Cardiac fibroblast (primary cell): ENCODE results near the gene ABLIM3.

Experiments
- DNase-seq, 2 donors: peaks; one replicate each; pipeline versions ENCODE4 v3.0.0 to v3.0.0-alpha.2; 2010; ENCODE audit warnings: low read depth in 2 of 2
- H3K4me3 ChIP-seq, 2 donors: replicated peaks in 1 of 2; 1 replicate in 1 of 2; 2 replicates in 1 of 2; pipeline ENCODE4 v1.5.1; 2011; ENCODE audit warnings: low read depth in 2 of 2, low read length in 2 of 2, mild to moderate bottlenecking in 2 of 2, moderate library complexity in 1 of 2
- TF ChIP-seq, protein P1 (sequence below): IDR thresholded peaks from one replicate; pipeline ENCODE4 v1.5.1; 2011; ENCODE audit warnings: low read depth, mild to moderate bottlenecking, low read length, inconsistent platforms

The ABLIM3 gene

DNA sequence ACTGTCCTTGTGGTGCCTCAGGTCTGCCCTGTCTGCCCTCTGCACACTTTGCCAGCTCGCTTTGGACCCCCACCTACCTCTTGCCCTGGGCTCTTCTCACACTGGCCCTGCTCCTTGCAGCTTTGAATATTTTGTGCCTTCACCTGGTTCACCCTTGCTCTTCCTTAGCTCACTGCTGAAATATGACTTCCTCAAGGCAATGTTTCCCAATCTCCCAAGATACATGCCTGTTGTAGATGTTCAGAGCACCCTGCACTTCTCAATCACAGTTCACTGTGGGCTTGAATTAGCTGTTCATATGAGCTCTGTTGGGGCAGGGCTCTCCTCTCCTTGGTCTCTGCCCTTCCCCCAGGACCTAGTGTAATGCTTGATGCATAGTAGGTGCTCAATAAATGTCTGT, 138.4 kb downstream of the ABLIM3 start:
- TF ChIP-seq, protein P1, sequence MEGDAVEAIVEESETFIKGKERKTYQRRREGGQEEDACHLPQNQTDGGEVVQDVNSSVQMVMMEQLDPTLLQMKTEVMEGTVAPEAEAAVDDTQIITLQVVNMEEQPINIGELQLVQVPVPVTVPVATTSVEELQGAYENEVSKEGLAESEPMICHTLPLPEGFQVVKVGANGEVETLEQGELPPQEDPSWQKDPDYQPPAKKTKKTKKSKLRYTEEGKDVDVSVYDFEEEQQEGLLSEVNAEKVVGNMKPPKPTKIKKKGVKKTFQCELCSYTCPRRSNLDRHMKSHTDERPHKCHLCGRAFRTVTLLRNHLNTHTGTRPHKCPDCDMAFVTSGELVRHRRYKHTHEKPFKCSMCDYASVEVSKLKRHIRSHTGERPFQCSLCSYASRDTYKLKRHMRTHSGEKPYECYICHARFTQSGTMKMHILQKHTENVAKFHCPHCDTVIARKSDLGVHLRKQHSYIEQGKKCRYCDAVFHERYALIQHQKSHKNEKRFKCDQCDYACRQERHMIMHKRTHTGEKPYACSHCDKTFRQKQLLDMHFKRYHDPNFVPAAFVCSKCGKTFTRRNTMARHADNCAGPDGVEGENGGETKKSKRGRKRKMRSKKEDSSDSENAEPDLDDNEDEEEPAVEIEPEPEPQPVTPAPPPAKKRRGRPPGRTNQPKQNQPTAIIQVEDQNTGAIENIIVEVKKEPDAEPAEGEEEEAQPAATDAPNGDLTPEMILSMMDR, result no peak
- DNase-seq, result no peak
- no peak overlapping the region for H3K4me3 ChIP-seq

DNA sequence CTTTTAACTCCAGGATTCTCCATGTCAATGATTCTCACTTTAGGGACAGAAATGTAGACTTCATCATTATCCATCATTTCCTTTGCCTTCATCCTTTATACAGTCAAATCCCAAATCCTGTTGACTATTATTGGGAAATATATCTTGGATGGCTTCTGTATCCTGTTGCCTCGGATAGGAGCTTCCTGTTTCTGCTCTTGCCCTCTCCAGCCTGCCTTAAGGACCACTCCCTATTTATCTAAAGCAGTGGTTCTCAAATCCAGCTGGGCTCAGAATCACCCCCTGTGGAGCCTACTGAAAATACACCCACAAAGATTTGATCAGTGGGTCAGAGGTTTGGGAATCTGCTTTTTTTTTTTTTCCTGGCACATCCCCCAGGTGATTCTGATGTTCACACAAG, 138.8 kb downstream of the ABLIM3 start:
- H3K4me3 ChIP-seq, result no peak overlapping the region
- TF ChIP-seq, protein P1, result no peak
- peak in 1 of 2 donors; percentile 36 for DNase-seq

DNA sequence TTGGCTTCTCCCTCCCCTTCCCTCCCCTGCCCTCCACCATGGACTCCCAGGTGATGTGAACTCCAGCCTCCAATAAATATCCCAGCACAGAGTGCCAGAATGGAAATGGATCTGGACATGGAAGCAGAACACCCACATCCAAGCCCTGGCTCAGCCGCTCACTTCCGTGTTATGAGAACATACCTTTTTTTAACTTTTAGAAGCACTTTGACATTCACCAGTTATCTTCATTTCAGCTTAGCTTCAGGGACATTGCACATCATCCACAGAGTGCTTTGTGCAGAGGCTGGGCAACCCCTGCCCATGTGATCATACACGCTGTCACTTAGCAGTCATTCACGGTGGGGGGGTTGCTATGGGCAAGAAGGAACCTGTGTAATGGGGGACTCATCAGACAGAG, 139.5 kb downstream of the ABLIM3 start:
- no peak overlapping the region for H3K4me3 ChIP-seq
- TF ChIP-seq, protein P1, result no peak
- no peak for DNase-seq

DNA sequence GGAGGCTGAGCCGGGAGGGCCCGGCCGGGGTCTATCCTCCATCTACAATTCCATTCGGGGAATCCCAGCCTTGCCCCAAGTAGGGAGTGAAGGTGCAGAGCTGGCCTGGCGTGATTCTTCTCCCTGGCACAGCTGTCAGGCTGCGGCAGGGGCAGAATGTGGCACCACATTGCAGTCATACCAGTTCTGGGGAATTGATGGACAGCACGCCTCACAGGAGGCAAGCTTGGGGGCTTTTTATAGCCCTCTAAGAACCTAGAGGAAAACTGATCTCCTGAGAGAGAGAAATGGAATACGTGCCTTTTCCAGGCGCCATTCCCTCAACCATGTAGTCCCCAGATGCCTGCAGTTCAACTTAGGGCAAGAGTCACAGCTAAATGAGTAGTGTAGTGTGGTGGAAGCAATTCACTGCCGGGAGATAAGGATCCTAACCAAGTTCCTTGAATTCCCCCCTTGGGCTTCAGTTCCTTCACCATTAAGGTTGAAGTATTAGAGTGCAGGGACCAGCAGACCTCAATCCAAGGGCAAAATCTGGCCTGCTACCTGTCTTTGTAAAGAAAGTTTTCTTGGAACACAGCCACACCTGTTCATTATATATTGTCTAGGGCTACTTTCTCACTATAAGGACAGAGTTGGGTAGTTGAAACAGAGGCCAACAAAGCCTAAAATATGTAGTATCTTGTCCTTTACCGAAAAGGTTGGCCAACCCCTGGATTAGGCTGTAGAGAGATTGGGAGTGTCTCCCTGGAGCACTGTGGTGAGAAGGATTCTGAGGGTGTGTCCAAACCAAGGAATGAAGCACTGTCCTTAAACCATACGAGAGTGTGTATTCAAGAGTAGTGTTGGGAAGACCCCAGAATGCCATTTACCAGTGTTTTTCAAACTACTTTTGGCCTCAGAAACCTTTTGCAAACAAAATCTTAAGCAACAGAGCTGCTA, 141.0 kb downstream of the ABLIM3 start:
- H3K4me3 ChIP-seq, result no peak overlapping the region
- TF ChIP-seq, protein P1, result no peak
- DNase-seq, result no peak

DNA sequence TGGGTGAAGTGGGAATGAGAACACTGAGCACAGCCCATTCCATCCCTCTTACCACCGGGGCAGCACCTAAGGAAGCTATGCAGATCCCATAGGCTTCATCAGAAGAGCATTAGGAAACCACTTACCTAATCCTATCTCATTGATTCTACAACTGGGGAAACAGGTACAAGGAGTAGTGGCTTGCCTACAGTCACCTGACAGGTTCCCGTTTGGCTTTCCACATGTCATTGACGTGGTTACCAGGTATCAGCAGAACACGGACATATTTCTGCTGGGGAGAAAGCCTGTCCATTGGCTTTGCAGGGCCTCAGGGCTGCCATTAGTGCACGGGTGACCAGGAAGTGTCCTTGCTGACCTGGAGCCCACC, 141.7 kb downstream of the ABLIM3 start:
- TF ChIP-seq, protein P1, result no peak
- no peak overlapping the region for H3K4me3 ChIP-seq
- DNase-seq, result no peak

DNA sequence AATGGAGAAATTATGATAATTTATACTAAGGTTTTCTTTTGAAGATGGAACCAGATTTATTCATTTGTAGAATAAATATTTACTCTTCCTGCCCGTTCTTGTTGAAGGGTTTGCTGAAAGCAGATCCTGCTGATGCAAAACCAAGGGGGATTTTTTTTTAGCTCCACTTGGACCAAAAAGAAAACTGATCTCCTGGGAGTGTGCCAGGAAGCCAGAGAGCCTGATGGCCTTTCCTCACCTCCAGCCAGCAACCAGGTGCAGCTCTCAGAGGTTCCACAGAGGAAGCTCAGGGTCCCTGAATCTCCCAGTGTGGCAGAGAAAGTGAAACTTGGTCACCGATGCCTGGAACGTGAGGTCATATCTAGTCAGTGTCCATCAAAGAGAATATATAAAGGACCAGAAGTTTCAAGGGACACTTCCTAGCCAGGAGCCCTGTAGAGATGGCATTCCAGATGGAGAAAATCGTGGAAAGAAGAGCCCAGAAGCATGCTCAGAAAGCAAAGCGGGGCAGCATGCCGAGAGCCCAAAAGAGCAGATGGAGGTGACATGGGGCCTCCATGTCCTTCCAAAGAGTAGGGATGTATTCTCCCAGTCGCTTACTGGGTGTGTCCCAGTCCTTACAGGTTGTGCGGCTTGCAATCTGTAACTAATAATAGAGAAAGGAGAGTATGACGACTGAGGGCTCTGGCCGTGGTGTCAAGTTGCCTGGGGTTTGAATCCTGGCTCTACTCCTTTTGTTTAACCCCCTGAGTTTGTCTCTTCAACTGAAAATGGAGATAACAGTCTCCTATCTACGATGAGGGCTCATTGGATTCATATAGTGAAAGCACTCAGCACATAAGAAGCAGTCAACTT, 142.6 kb downstream of the ABLIM3 start:
- TF ChIP-seq, protein P1, result no peak
- H3K4me3 ChIP-seq, result no peak overlapping the region
- DNase-seq, result peak; percentile 39 to 41
